GM21447 (cell line): Measurements from ENCODE around the gene ESRRA.

ENCODE experiments used
- ATAC-seq: cut with Tn5 transposase; IDR thresholded peaks from one replicate; pipeline ENCODE4 v1.9.1; 2021; ENCODE audit not compliant: unreplicated experiment

The ESRRA gene

GRCh38 chr11:64327993-64328392 lies 22.7 kb downstream of the ESRRA start:
- no peak for ATAC-seq

- ATAC-seq, result no peak
Observed at GRCh38 chr11:64330888-64331287, 25.6 kb downstream of the ESRRA start.

- ATAC-seq, result peak; percentile 46
Observed at GRCh38 chr11:64331569-64332371, 26.4 kb downstream of the ESRRA start.

- no peak for ATAC-seq
Observed at GRCh38 chr11:64333556-64333955, 28.2 kb downstream of the ESRRA start.

- peak; percentile 85 for ATAC-seq
Observed at GRCh38 chr11:64334764-64335735, 29.7 kb downstream of the ESRRA start.

GRCh38 chr11:64337538-64338249 lies 32.4 kb downstream of the ESRRA start:
- ATAC-seq, result no peak

- ATAC-seq, result no peak
Observed at GRCh38 chr11:64338716-64339115, 33.4 kb downstream of the ESRRA start.

GRCh38 chr11:64339286-64339685 lies 34.0 kb downstream of the ESRRA start:
- no peak for ATAC-seq

- ATAC-seq, result peak; percentile 50
Observed at GRCh38 chr11:64339754-64340408, 34.6 kb downstream of the ESRRA start, which contains the start of gene CCDC88B. Gene CCDC88B (plus strand): TSS chr11:64340204. CDS start chr11:64340267, 63 bp downstream.

- ATAC-seq, result peak; percentile 42
Observed at GRCh38 chr11:64340671-64341335, 35.5 kb downstream of the ESRRA start.

GRCh38 chr11:64341429-64341828 lies 36.1 kb downstream of the ESRRA start:
- no peak for ATAC-seq

GRCh38 chr11:64341851-64342791 lies 36.8 kb downstream of the ESRRA start:
- peak; percentile 34 for ATAC-seq

- ATAC-seq, result no peak
Observed at GRCh38 chr11:64342869-64343745, 37.8 kb downstream of the ESRRA start.

- no peak for ATAC-seq
Observed at GRCh38 chr11:64343767-64344559, 38.6 kb downstream of the ESRRA start.

- no peak for ATAC-seq
Observed at GRCh38 chr11:64344787-64345186, 39.5 kb downstream of the ESRRA start.

- no peak for ATAC-seq
Observed at GRCh38 chr11:64347193-64347867, 42.0 kb downstream of the ESRRA start.
